ENCODE data around the gene CCNY.

DNA sequence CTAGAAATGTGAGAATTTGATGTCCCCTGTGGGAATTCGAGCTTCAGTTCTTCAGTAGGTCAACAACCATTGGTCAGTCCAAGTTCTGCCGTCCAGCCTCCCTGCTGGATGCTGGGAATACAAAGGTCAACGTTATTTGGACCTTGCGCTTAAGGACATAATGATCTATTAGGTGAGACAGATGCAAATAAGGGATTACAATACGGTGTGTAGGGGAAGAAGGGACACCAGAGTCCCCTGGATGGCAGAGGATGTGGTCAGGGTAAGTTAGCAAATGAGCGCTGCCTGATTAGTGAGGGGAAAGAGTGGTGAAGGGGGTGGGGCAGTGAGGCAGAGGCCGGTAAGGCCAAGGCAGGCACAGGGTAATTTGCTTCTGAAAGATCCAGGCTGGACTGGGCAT is 16.2 kb downstream of the CCNY start:
- TF ChIP-seq POLR2AphosphoS5 (IDR thresholded peaks at IDR 0.05; ENCODE audit: borderline replicate concordance, low read depth, low read length) (no peak), EZH2 (IDR thresholded peaks at IDR 0.05) (no peak), FOXP2 (optimal IDR thresholded peaks at IDR 0.05; ENCODE audit: control extremely low read depth, extremely low read length, insufficient read depth) (no peak)
